Upper lobe of left lung (tissue), 6 donors: ENCODE data around the gene DSE. TPM values are rescaled to one million over a fixed set of nuclear protein-coding genes. Genes with fewer than 3 reads are reported as not detected.

Experiments
- ATAC-seq, 2 donors: fragments of 200-7000 bp; cut with Tn5 transposase; one replicate each; pipeline ENCODE4 v1.9.1; 2022; ENCODE audit warnings: mild to moderate bottlenecking in 2 of 2, moderate library complexity in 2 of 2; ENCODE audit not compliant: low FRiP score in 2 of 2
- DNase-seq, 2 donors: peaks; one replicate each; pipeline ENCODE4 v3.0.0-alpha.2; 2019 to 2020
- H3K27ac ChIP-seq, 4 donors: fragments of 200-600 bp; sonication (generic); one replicate each; pipeline ENCODE4 v1.5.1; 2016 to 2019
- H3K27me3 ChIP-seq, 4 donors: fragments of 200-600 bp; sonication (generic); one replicate each; pipeline ENCODE4 v1.5.1; 2017 to 2019
- H3K36me3 ChIP-seq, 4 donors: fragments of 200-600 bp; sonication (generic); one replicate each; pipeline ENCODE4 v1.5.1; 2016 to 2019
- H3K4me1 ChIP-seq, 4 donors: fragments of 200-600 bp; sonication (generic); one replicate each; pipeline ENCODE4 v1.5.1; 2018 to 2019
- H3K4me3 ChIP-seq, 4 donors: fragments of 200-600 bp; sonication (generic); one replicate each; pipeline ENCODE4 v1.5.1; 2017 to 2019; ENCODE audit warnings: mild to moderate bottlenecking in 2 of 4, moderate library complexity in 1 of 4
- H3K9me3 ChIP-seq, 4 donors: fragments of 200-600 bp; sonication (generic); one replicate each; pipeline ENCODE4 v1.5.1; 2018 to 2019
- EP300 ChIP-seq, 4 donors: sonication (generic); formaldehyde crosslinking; IDR thresholded peaks; one replicate each; pipeline ENCODE4 v1.5.1; 2017; ENCODE audit warnings: antibody characterized with exemption in 4 of 4, control low read depth in 2 of 4
- POLR2A ChIP-seq, 4 donors: fragments of 450-650 bp; IDR thresholded peaks; one replicate each; pipeline ENCODE4 v1.5.1; 2016 to 2017; ENCODE audit warnings: antibody characterized with exemption in 4 of 4, mild to moderate bottlenecking in 2 of 4
- POLR2AphosphoS5 ChIP-seq, 2 donors: sonication (generic); formaldehyde crosslinking; IDR thresholded peaks; one replicate each; pipeline ENCODE4 v1.5.1; 2017; ENCODE audit warnings: antibody characterized with exemption in 2 of 2
- WGBS, 2 donors: methylation state at CpG; one replicate each; pipeline ENCODE4 v1.1.5; 2017 to 2018; 5-methylcytosine and 5-hydroxymethylcytosine counted together
- total RNA-seq, 6 donors: library from RNA; depleted of rRNA in 4 of 6; stranded (reverse); fragments of >200 nt in 4 of 6; gene quantifications; one replicate each; pipeline versions ENCODE4 v1.1.0 to v1.2.1, GENCODE V29; 2016 to 2021
- TF ChIP-seq, protein P1 (sequence below), 6 experiments: fragments of 450-650 bp in 4 of 6; fragments of 200-600 bp in 2 of 6; sonication (generic) in 2 of 6; IDR thresholded peaks; one replicate each; pipeline ENCODE4 v1.5.1; 2016 to 2019; ENCODE audit warnings: antibody characterized with exemption in 6 of 6
- donor health status: DM: no; HTN: no; CAD: no; lungs with moderate emphysema.
- donor health status: DM: no; HTN: yes; CAD: no; lungs with severe emphysema.

The DSE gene
- total RNA-seq, 6 donors from 2014 or later = 20.1 to 68.1 (median 40.6) TPM

DNA sequence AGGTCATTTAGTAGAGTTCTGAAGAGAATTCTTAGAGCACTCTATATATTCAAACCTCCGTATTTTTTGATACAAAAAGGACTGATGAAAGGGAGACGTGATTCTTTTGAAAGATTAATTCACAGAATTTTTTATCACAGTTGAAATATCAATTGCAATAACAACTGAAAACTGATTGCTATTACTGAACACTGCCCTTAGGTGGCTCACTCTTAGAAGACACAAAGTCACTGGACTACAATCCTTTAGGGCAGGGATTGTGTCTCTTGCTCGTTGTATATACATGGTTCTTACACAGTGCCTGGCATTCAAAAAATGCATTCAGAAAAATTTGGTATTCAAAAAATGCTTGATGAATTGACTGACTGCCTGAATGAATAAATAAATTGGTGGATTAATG, 73.3 kb downstream of the DSE start:
- no peak overlapping the region for H3K4me3 ChIP-seq
- H3K9me3 ChIP-seq = no peaks in the 10 kb centered on the region
- H3K27me3 ChIP-seq = no peaks in the 10 kb centered on the region
- peaks cover 6 to 14% (median 10%) of the 10 kb centered on the region in 4 donors for H3K4me1 ChIP-seq
- 16 to 28% methylated on average over 3 of the region's 3 CpGs for WGBS, 2 donors
- ATAC-seq (no peak), DNase-seq (no peak)
- H3K36me3 ChIP-seq = no peaks in the 10 kb centered on the region
- no peak overlapping the region for H3K27ac ChIP-seq
- no peak for TF ChIP-seq POLR2A (IDR thresholded peaks at IDR 0.05)
- no peak for TF ChIP-seq POLR2AphosphoS5 (IDR thresholded peaks at IDR 0.05)
- TF ChIP-seq EP300 (IDR thresholded peaks at IDR 0.05) = no peak
- TF ChIP-seq, protein P1, sequence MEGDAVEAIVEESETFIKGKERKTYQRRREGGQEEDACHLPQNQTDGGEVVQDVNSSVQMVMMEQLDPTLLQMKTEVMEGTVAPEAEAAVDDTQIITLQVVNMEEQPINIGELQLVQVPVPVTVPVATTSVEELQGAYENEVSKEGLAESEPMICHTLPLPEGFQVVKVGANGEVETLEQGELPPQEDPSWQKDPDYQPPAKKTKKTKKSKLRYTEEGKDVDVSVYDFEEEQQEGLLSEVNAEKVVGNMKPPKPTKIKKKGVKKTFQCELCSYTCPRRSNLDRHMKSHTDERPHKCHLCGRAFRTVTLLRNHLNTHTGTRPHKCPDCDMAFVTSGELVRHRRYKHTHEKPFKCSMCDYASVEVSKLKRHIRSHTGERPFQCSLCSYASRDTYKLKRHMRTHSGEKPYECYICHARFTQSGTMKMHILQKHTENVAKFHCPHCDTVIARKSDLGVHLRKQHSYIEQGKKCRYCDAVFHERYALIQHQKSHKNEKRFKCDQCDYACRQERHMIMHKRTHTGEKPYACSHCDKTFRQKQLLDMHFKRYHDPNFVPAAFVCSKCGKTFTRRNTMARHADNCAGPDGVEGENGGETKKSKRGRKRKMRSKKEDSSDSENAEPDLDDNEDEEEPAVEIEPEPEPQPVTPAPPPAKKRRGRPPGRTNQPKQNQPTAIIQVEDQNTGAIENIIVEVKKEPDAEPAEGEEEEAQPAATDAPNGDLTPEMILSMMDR (IDR thresholded peaks at IDR 0.05) = peak in 4 of 6 experiments; percentile 22 to 50 (median 47)

DNA sequence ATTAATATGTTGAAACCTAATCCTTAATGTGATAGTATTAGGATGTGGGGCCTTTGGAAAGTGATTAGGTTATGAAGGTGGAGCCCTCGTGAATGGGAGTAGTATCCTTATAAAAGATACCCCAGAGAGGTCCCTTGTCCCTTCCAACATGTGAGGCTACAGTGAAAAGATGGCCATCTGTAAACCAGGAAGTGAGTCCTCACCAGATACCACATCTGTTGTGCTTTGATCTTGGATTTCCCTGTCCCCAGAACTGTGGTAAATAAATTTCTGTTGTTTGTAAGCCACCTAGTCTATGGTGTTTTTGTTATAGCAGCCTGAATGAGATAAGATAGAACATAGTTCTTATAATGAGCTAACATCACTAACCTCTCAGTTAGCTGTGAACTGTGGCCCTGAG, 73.8 kb downstream of the DSE start:
- Histone ChIP-seq H3K9me3 (no peaks in the 10 kb centered on the region), H3K27me3 (no peaks in the 10 kb centered on the region), H3K36me3 (no peaks in the 10 kb centered on the region), H3K27ac (no peak overlapping the region), H3K4me1 (peaks cover 6 to 14% (median 10%) of the 10 kb centered on the region in 4 donors), H3K4me3 (no peak overlapping the region)
- ATAC-seq (no peak), DNase-seq (no peak)
- WGBS, 2 donors = 68 to 71% methylated on average over 1 of the region's 1 CpG
- TF ChIP-seq, protein P1 (IDR thresholded peaks at IDR 0.05) = no peak
- TF ChIP-seq EP300 (IDR thresholded peaks at IDR 0.05) = no peak
- TF ChIP-seq POLR2A (IDR thresholded peaks at IDR 0.05) = no peak
- TF ChIP-seq POLR2AphosphoS5 (IDR thresholded peaks at IDR 0.05) = no peak

DNA sequence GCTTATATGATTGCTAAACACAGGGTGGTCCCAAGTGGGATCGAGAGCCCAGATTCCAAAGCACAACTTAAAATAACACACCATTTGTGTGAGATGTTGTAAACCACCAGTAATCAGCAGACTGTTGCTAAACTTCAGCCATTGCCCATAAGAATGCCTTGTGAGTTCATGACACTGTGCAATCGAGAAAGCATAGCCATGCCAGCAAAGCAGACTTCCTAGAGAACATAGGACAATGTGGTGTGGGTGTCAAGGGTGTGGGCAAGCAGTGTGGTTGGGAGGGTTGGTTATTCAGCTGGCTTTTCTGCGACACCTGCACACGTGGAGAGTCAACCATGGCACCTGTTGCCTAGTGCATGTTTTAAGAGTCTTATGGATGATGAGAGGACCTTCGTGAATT, 74.4 kb downstream of the DSE start:
- DNase-seq (no peak), ATAC-seq (peak; percentile 31 to 36)
- H3K9me3 ChIP-seq = no peaks in the 10 kb centered on the region
- WGBS, 2 donors = 74 to 90% methylated on average over 5 of the region's 5 CpGs
- H3K27me3 ChIP-seq = no peaks in the 10 kb centered on the region
- no peak overlapping the region for H3K4me3 ChIP-seq
- peaks cover 6 to 14% (median 10%) of the 10 kb centered on the region in 4 donors for H3K4me1 ChIP-seq
- H3K27ac ChIP-seq = no peak overlapping the region
- no peak for TF ChIP-seq POLR2A (IDR thresholded peaks at IDR 0.05)
- no peak for TF ChIP-seq EP300 (IDR thresholded peaks at IDR 0.05)
- TF ChIP-seq POLR2AphosphoS5 (IDR thresholded peaks at IDR 0.05) = no peak
- TF ChIP-seq, protein P1 (IDR thresholded peaks at IDR 0.05) = no peak
- H3K36me3 ChIP-seq = no peaks in the 10 kb centered on the region

DNA sequence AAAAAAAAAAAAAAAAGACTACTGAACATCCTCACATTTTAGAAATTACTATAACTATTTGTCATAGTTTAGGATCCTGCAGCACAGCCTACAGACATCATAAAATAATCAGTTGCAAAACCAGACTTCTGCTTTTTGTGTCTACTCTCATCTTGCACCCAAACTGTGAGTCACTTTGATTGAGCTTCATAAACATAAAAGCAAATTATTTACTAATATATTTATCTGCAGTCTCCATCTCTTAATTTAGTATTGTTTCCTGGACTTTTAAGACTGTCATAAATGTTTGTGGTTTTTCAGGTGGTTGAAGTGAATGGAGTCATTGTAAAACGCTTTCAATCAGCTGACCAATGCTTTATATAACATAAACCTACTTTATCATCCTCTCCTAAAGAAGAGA, 75.7 kb downstream of the DSE start:
- H3K4me3 ChIP-seq = no peak overlapping the region
- H3K36me3 ChIP-seq = no peaks in the 10 kb centered on the region
- H3K27ac ChIP-seq = no peak overlapping the region
- H3K27me3 ChIP-seq = no peaks in the 10 kb centered on the region
- H3K4me1 ChIP-seq = peaks cover 11 to 23% (median 17%) of the 10 kb centered on the region in 4 donors
- no peaks in the 10 kb centered on the region for H3K9me3 ChIP-seq
- TF ChIP-seq EP300 (IDR thresholded peaks at IDR 0.05) = no peak
- TF ChIP-seq POLR2AphosphoS5 (IDR thresholded peaks at IDR 0.05) = no peak
- TF ChIP-seq, protein P1 (IDR thresholded peaks at IDR 0.05) = no peak
- TF ChIP-seq POLR2A (IDR thresholded peaks at IDR 0.05) = no peak
- WGBS, 2 donors = 53 to 60% methylated on average over 1 of the region's 1 CpG
- ATAC-seq (peak in 1 of 2 donors; percentile 68), DNase-seq (no peak)

DNA sequence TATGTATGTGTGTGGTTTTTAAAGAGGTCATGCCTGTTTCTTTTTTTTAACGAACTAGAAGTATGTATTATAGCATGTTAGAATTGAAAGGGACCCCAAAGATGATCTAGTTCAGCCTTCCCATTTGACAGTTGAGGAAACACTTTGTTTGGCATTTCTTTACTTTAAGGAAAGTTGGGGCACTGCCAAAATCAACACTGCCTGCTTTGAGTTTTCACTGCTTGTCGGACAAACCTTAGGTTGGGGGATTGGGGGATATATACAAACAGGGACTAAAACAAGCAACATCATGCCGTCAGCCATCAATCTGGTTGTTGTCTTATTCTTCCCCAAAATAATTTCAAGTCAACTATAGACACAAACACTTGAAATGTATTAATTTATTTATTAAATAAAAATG, 76.3 kb downstream of the DSE start:
- Histone ChIP-seq H3K36me3 (no peaks in the 10 kb centered on the region), H3K4me3 (no peak overlapping the region), H3K9me3 (no peaks in the 10 kb centered on the region), H3K4me1 (peaks cover 11 to 23% (median 19%) of the 10 kb centered on the region in 4 donors), H3K27ac (no peak overlapping the region), H3K27me3 (no peaks in the 10 kb centered on the region)
- DNase-seq (no peak), ATAC-seq (no peak)
- 52 to 55% methylated on average over 3 of the region's 3 CpGs for WGBS, 2 donors
- TF ChIP-seq, protein P1 (IDR thresholded peaks at IDR 0.05) = no peak
- TF ChIP-seq POLR2AphosphoS5 (IDR thresholded peaks at IDR 0.05) = no peak
